Left cardiac atrium (tissue), 4 donors: ENCODE results near the gene DEF6. TPM values are rescaled to one million over a fixed set of nuclear protein-coding genes. Genes with fewer than 3 reads are reported as not detected.
A peak's percentile ranks its signal among the peaks of the same experiment; 100 is the strongest.

Experiments
- ATAC-seq, 2 donors: fragments of 200-7000 bp; cut with Tn5 transposase; one replicate each; pipeline ENCODE4 v1.9.1; 2020; ENCODE audit warnings: mild to moderate bottlenecking in 2 of 2, moderate library complexity in 2 of 2
- DNase-seq: peaks from one replicate; pipeline ENCODE4 v3.0.0-alpha.2; 2020
- intact Hi-C, 2 donors: fragments of 100-400 bp; cut with DNase I; formaldehyde crosslinking; loops; one replicate each; pipeline versions ENCODE4 v1.14.1 to v1.15.1; 2022 to 2023
- total RNA-seq, 2 donors: library from RNA; stranded (reverse); fragmentation: NEBNext Ultra II Directional; extraction: Animal tissue kit (Norgen Biotek cat#: 25700); gene quantifications; one replicate each; pipeline ENCODE4 v1.2.1, GENCODE V29; 2021
- donor health status: DM: no; HTN: yes; CAD: no.
- donor health status: DM: no; HTN: yes; CAD: no; lungs with severe emphysema.
- donor health status: DM: yes; HTN: yes; CAD: no.
- donor health status: Dilated cardiomyopathy.

DEF6 gene
- total RNA-seq, 2 donors from 2014 or later: 2.5 to 4.7 TPM

GRCh38 chr6:35362200-35362599, 64.6 kb downstream of the DEF6 start:
- DNase-seq (no peak), ATAC-seq (no peak)
- intact Hi-C loops: no loop called here

- ATAC-seq (peak; percentile 39 to 73), DNase-seq (peak; percentile 44)
- intact Hi-C loops: no loop called here
Observed at GRCh38 chr6:35363293-35363750, 65.7 kb downstream of the DEF6 start.

DNA sequence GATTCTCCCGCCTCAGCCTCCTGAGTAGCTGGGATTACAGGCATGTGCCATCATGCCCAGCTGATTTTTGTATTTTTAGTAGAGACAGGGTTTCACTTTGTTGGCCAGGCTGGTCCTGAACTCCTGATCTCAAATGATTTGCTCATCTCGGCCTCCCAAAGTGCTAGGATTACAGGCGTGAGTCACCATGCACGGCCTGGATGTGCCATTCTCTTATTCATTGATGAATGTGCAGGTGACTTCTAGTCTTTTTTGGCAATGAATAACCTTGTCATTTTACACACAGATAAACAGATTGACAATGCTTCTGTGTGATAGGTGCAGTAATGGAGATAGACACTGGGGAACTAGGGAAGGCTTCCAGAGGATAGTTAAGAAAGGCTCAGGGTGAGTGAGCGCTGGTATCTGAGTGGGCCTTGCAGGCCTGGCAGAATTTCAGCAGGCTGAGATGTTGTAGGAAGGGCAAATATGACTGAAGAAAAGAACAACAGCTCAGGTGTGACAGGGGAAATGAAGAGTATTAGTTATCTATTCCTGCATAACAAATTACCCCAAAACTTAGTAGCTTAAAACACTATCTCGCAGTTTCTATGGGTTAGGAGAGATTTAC, 68.1 kb downstream of the DEF6 start:
- DNase-seq (no peak), ATAC-seq (no peak)
- intact Hi-C loops: no loop called here

DNA sequence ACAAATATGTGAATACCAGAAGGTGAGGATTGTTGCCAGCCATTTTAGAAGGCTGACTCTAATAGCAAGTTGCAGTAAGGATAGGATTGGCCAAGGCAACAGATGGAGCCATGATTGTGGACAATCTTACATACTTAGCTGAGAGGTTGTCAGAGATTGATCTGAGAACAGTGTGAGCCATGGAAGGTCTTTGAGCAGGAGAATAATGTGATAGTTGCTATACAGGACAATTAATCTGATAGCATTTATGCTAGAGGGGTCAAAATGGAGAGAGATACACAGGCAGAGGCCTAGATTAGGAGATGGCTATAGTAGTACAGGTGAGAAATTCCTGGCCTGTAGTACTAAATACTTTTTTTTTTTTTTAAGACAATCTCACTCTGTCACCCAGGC, 68.6 kb downstream of the DEF6 start:
- intact Hi-C loops: no loop called here
- no peak for ATAC-seq

GRCh38 chr6:35367646-35368037, 70.0 kb downstream of the DEF6 start:
- intact Hi-C loops: no loop called here
- DNase-seq (no peak), ATAC-seq (no peak)

More for the DNA sequence above, 68.6 kb downstream of the DEF6 start:
- no peak for DNase-seq

DNA sequence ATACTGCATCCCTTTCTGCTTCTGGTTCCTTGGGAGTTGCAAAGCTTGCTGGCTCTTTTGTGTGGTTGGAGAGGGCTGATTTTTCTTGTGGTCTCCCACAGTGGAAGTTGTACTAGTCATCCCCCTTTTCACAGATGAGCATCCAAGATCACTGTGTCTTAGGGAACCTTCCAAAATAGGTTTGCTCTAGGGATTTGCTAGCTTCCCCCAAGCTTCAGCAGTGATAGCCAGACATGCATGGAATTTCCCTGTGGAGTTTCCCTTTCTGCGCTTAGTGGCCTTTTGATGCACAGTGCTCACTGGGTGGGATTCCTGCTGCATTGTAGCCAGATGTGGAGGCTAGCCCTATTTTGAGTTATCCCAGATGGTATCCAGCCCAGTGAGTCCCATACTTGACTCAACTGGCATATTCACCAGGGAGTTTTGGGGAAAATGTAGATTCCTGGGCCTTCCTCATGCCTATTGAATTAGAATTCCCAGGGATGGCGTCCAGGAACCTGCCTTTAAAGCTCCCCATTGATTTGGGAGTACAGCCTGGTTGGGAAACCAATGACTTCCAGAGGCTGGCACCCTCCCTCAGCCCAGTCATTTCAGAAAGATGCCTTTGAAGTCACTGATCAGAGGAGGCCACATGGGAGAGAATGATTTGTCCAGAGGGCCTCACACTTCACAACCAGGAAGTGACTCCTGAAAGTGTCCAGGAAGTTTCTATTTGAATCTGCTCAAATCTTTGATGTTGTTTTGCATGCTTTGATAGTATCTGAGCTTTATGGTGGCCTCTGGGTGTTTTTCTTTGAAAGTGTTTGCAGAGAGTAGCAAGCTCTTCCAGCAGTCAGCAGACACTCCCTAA, 70.6 kb downstream of the DEF6 start:
- ATAC-seq (no peak), DNase-seq (no peak)
- intact Hi-C loops: no loop called here

DNA sequence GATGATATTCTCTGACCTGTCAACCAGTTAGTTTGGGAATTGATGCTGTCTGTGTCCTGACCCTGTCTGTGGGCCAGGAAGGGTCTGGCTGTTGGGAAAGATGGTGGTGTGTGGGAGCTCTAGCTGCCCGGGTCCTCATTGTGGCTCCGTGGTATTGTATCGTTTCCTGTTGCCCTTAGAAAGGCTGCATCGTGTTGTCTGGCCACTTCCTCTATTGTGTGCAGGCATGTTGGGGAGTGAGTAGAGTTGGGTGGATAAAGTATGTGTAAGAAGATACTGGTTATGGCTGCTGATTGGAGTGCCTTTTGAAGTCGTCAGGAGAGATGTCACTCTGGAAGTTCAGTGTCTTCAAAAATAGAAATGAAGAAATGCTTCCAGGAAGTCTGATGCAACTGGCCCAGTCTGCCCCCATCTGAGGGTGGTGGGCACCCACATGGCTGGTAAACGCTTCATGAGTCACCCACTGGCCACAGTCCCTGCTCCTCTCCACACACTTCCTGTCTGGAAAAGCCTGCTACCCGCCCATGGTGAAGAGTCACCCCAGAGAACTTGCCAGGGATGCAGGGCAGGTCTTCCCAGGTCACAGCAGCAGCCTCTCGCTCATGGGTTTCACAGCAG, 72.6 kb downstream of the DEF6 start:
- ATAC-seq: peak; percentile 90 to 98
- intact Hi-C loops: no loop called here
- peak; percentile 86 for DNase-seq

GRCh38 chr6:35370785-35371493, 73.3 kb downstream of the DEF6 start:
- intact Hi-C loops: no loop called here
- peak; percentile 46 to 48 for ATAC-seq
- peak; percentile 27 for DNase-seq

Other genes starting within 250 kb of the DEF6 start
- not detected for gene TCP11, start 156.5 kb upstream of the DEF6 start, total RNA-seq
- gene SCUBE3, start 83.9 kb upstream of the DEF6 start, total RNA-seq: under 1 TPM; 0.13 to 0.44 TPM
- gene ZNF76, start 38.1 kb upstream of the DEF6 start, total RNA-seq: 10 to 100 TPM; 24.1 to 26.4 TPM
- gene PPARD, start 44.7 kb downstream of the DEF6 start, total RNA-seq: 10 to 100 TPM; 14.1 to 21.3 TPM
- gene FANCE, start 154.5 kb downstream of the DEF6 start, total RNA-seq: 1 to 10 TPM; 1.8 to 3.7 TPM
- 100 to 1,000 TPM; 691 to 715 TPM for gene RPL10A, start 170.6 kb downstream of the DEF6 start, total RNA-seq
- 10 to 100 TPM; 22.4 to 39.6 TPM for gene TEAD3, start 199.3 kb downstream of the DEF6 start, total RNA-seq
- under 1 TPM in 1 of 2 donors, not detected in 1; 0.32 TPM for gene TULP1, start 215.1 kb downstream of the DEF6 start, total RNA-seq